HG02610 (cell line): Measurements from ENCODE around the gene GATAD1.
"Not testable (repeated sequence)": the region's sequence is repeated elsewhere in the genome, so short reads cannot be mapped to it uniquely, and the experiment has no call there.

Experiments used
- ATAC-seq: cut with Tn5 transposase; IDR thresholded peaks from one replicate; pipeline ENCODE4 v1.9.1; 2021; ENCODE audit warnings: mild to moderate bottlenecking, moderate library complexity; ENCODE audit not compliant: unreplicated experiment

Gene GATAD1

GRCh38 chr7:92479146-92479545, 31.9 kb downstream of the GATAD1 start:
- ATAC-seq = not testable (repeated sequence)

GRCh38 chr7:92483624-92484023, 36.3 kb downstream of the GATAD1 start:
- ATAC-seq = not testable (repeated sequence)

GRCh38 chr7:92484226-92484625, 36.9 kb downstream of the GATAD1 start:
- not testable (repeated sequence) for ATAC-seq

- no peak for ATAC-seq
These were observed 38.1 kb downstream of the GATAD1 start for GRCh38 chr7:92485267-92485892.

GRCh38 chr7:92485974-92486373, 38.7 kb downstream of the GATAD1 start:
- ATAC-seq = no peak

- ATAC-seq = no peak
These were observed 40.5 kb downstream of the GATAD1 start for GRCh38 chr7:92487804-92488203.

- ATAC-seq = no peak
These were observed 42.4 kb downstream of the GATAD1 start for GRCh38 chr7:92489634-92490033.

GRCh38 chr7:92496876-92497275, 49.6 kb downstream of the GATAD1 start:
- no peak for ATAC-seq

GRCh38 chr7:92498557-92498956, 51.3 kb downstream of the GATAD1 start:
- ATAC-seq = peak; percentile 74

GRCh38 chr7:92503767-92504166, 56.5 kb downstream of the GATAD1 start:
- ATAC-seq = no peak

- no peak for ATAC-seq
These were observed 57.3 kb downstream of the GATAD1 start for GRCh38 chr7:92504563-92504962.

GRCh38 chr7:92506363-92506762, 59.1 kb downstream of the GATAD1 start:
- ATAC-seq = no peak

GRCh38 chr7:92508946-92509345, 61.7 kb downstream of the GATAD1 start:
- no peak for ATAC-seq
